MM.1S (cell line): ENCODE results near the gene ATG101.

ENCODE experiments used
- CTCF ChIP-seq: fragments of 300-600 bp; sonication (generic); IDR thresholded peaks from 2 replicates; pipeline ENCODE4 v1.5.1; 2016; ENCODE audit warnings: antibody characterized with exemption, low read length, mixed read lengths
- EZH2 ChIP-seq: fragments of 300-600 bp; sonication (generic); optimal IDR thresholded peaks from 2 replicates; pipeline ENCODE3; 2017; ENCODE audit warnings: low read depth, mild to moderate bottlenecking, antibody characterized with exemption, low read length, mixed read lengths
- EZH2phosphoT487 ChIP-seq: fragments of 300-600 bp; sonication (generic); IDR thresholded peaks from 2 replicates; pipeline ENCODE4 v1.6.1; 2018; ENCODE audit warnings: antibody characterized with exemption, low read length

- TF ChIP-seq CTCF (no peak), EZH2phosphoT487 (no peak), EZH2 (no peak)
These were observed 8.5 kb downstream of the ATG101 start for GRCh38 chr12:52078276-52078675.
